PC-3 (cell line): ENCODE results near the gene RERE. TPM values are rescaled to one million over a fixed set of nuclear protein-coding genes. Genes with fewer than 3 reads are reported as not detected.

Source experiments
- ATAC-seq: fragments of 200-7000 bp; cut with Tn5 transposase; 2 replicates; pipeline ENCODE4 v1.9.1; 2020; ENCODE audit warnings: mild to moderate bottlenecking, moderate library complexity
- BruUV-seq: library from RNA; stranded (reverse); fragments of 400-500 nt; replicated peaks from 2 replicates; lab custom pipeline; 2021; lab: Mats Ljungman, UMichigan
- CTCF ChIA-PET: fragments of 300-600 bp; sonication (Branson Sonifier 250); formaldehyde crosslinking; loops from one replicate; lab custom pipeline; 2022; ENCODE audit warnings: antibody characterized with exemption; lab: Charles Lee
- POLR2A ChIA-PET: fragments of 300-600 bp; sonication (Branson Sonifier 250); formaldehyde crosslinking; loops from one replicate; lab custom pipeline; 2022; ENCODE audit warnings: antibody characterized with exemption; ENCODE audit not compliant: unreplicated experiment; lab: Charles Lee
- DNase-seq: peaks from one replicate; pipeline ENCODE4 v3.0.0-alpha.2; 2015
- H2AFZ ChIP-seq: fragments of 300-600 bp; sonication (generic); 2 replicates; pipeline ENCODE4 v1.6.0; 2016; ENCODE audit warnings: antibody characterized with exemption, low read length
- H3F3A ChIP-seq: fragments of 300-600 bp; sonication (generic); one replicate; pipeline ENCODE4 v1.6.0; 2017; ENCODE audit warnings: antibody characterized with exemption, low read length, control low read depth, mild to moderate bottlenecking; ENCODE audit not compliant: unreplicated experiment
- H3K27ac ChIP-seq: fragments of 300-600 bp; sonication (generic); 2 replicates; pipeline ENCODE4 v1.5.1; 2016; ENCODE audit warnings: mild to moderate bottlenecking, low read length
- H3K27me3 ChIP-seq: fragments of 300-600 bp; sonication (generic); 2 replicates; pipeline ENCODE4 v1.6.1; 2016; ENCODE audit warnings: low read length, mixed read lengths
- H3K36me3 ChIP-seq: fragments of 300-600 bp; sonication (generic); 2 replicates; pipeline ENCODE4 v1.6.1; 2016; ENCODE audit warnings: low read depth, mixed run types, low read length, mixed read lengths
- H3K4me1 ChIP-seq: fragments of 300-600 bp; sonication (generic); 2 replicates; pipeline ENCODE4 v1.5.1; 2016; ENCODE audit warnings: low read length; ENCODE audit not compliant: insufficient read depth
- H3K4me2 ChIP-seq: fragments of 300-600 bp; sonication (generic); 2 replicates; pipeline ENCODE4 v1.6.0; 2016; ENCODE audit warnings: low read length
- H3K4me3 ChIP-seq: fragments of 300-600 bp; sonication (generic); 2 replicates; pipeline ENCODE4 v1.5.1; 2016; ENCODE audit warnings: mild to moderate bottlenecking, low read length, mixed read lengths
- H3K79me2 ChIP-seq: fragments of 300-600 bp; sonication (generic); 2 replicates; pipeline ENCODE4 v1.6.1; 2017; ENCODE audit warnings: low read length, mixed read lengths
- H3K9ac ChIP-seq: fragments of 300-600 bp; sonication (generic); 2 replicates; pipeline ENCODE4 v1.6.0; 2016; ENCODE audit warnings: mild to moderate bottlenecking, low read length
- H3K9me2 ChIP-seq: fragments of 300-600 bp; sonication (generic); replicated peaks from 2 replicates; pipeline ENCODE4 v1.6.1; 2016; ENCODE audit warnings: mixed run types, low read length, mixed read lengths
- H3K9me3 ChIP-seq: fragments of 300-600 bp; sonication (generic); 2 replicates; pipeline ENCODE4 v1.6.1; 2016; ENCODE audit warnings: low read length, mixed read lengths
- H4K20me1 ChIP-seq: fragments of 300-600 bp; sonication (generic); 2 replicates; pipeline ENCODE4 v1.6.1; 2016; ENCODE audit warnings: low read length, mixed read lengths
- CTCF ChIP-seq: fragments of 300-600 bp; sonication (generic); conservative IDR thresholded peaks from 2 replicates; pipeline ENCODE4 v1.5.1; 2017; ENCODE audit warnings: antibody characterized with exemption, low read depth, mild to moderate bottlenecking, low read length
- EZH2 ChIP-seq: fragments of 300-600 bp; sonication (generic); IDR thresholded peaks from one replicate; pipeline ENCODE4 v1.6.1; 2017; ENCODE audit warnings: antibody characterized with exemption, mild to moderate bottlenecking, low read length; ENCODE audit not compliant: unreplicated experiment
- EZH2phosphoT487 ChIP-seq: fragments of 300-600 bp; sonication (generic); IDR thresholded peaks from 2 replicates; pipeline ENCODE4 v1.6.1; 2018; ENCODE audit warnings: mild to moderate bottlenecking, antibody characterized with exemption, low read length, borderline replicate concordance
- intact Hi-C: fragments of 100-400 bp; cut with micrococcal nuclease; formaldehyde crosslinking; loops from 2 replicates; pipeline ENCODE4 v1.9.0; 2023
- total RNA-seq: library from RNA; depleted of rRNA; stranded (reverse); fragments of >200 nt; gene quantifications from 2 replicates; pipeline ENCODE4 v1.2.3, GENCODE V29; 2014

Gene RERE
- total RNA-seq, 1 experiment from 2014 or later = 24.2 TPM

- intact Hi-C loops = no loop called here
- peaks cover 12% of the 10 kb centered on the region for H3K36me3 ChIP-seq
- no peak overlapping the region for H3K4me2 ChIP-seq
- no peak overlapping the region for H3K27ac ChIP-seq
- H3K27me3 ChIP-seq = no peaks in the 10 kb centered on the region
- ChIA-PET POLR2A (no interaction called here), CTCF (no interaction called here)
- H3K4me1 ChIP-seq = no peaks in the 10 kb centered on the region
- H4K20me1 ChIP-seq = no peaks in the 10 kb centered on the region
- ATAC-seq (no peak), DNase-seq (no peak)
- no peaks in the 10 kb centered on the region for H3K79me2 ChIP-seq
- H3K9ac ChIP-seq = no peak overlapping the region
- no peaks in the 10 kb centered on the region for H3F3A ChIP-seq
- H2AFZ ChIP-seq = no peak overlapping the region
- no peaks in the 10 kb centered on the region for H3K9me3 ChIP-seq
- no peak overlapping the region for H3K4me3 ChIP-seq
- no TSS peak for BruUV-seq
- H3K9me2 ChIP-seq = no peaks in the 10 kb centered on the region
- TF ChIP-seq EZH2 = no peak
- TF ChIP-seq CTCF = no peak
- no peak for TF ChIP-seq EZH2phosphoT487
Observed at GRCh38 chr1:8356256-8357209, 460.9 kb downstream of the RERE start.

GRCh38 chr1:8355439-8356255, 461.8 kb downstream of the RERE start:
- CTCF ChIA-PET = no interaction called here
- no TSS peak for BruUV-seq
- no peaks in the 10 kb centered on the region for H3K4me1 ChIP-seq
- no peaks in the 10 kb centered on the region for H3F3A ChIP-seq
- no peak overlapping the region for H3K9ac ChIP-seq
- no peak overlapping the region for H2AFZ ChIP-seq
- ATAC-seq (no peak), DNase-seq (no peak)
- H3K9me3 ChIP-seq = no peaks in the 10 kb centered on the region
- no peaks in the 10 kb centered on the region for H4K20me1 ChIP-seq
- H3K4me2 ChIP-seq = no peak overlapping the region
- no peaks in the 10 kb centered on the region for H3K9me2 ChIP-seq
- no peaks in the 10 kb centered on the region for H3K79me2 ChIP-seq
- H3K36me3 ChIP-seq = peaks cover 12% of the 10 kb centered on the region
- no peak overlapping the region for H3K27ac ChIP-seq
- no peak overlapping the region for H3K4me3 ChIP-seq
- intact Hi-C loops = no loop called here
- TF ChIP-seq EZH2phosphoT487 (no peak), EZH2 (no peak), CTCF (no peak)
- POLR2A ChIA-PET = no interaction called here
- no peaks in the 10 kb centered on the region for H3K27me3 ChIP-seq

DNA sequence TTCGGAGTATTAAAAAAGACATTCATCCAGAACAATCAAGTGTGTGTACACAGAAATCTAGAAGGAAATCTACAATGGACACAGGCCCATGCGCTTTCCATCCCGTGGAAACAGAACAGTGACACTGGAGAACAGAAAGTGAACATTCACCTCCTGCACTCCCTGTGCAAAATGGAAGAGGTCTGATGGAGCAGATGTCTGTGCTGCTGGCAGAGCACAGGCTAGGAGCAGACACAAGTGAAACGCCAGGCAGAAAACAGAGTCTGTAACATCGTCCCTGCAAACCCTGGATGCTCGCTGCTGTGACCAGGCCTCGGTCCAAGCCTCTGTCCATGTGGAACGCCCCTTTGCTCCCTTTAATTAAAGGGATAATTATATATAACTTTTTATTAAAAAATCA, 463.4 kb downstream of the RERE start:
- intact Hi-C loops = no loop called here

More for the DNA sequence above, 463.4 kb downstream of the RERE start:
- no peak overlapping the region for H3K4me2 ChIP-seq
- H2AFZ ChIP-seq = no peak overlapping the region
- DNase-seq (no peak), ATAC-seq (no peak)
- H4K20me1 ChIP-seq = no peaks in the 10 kb centered on the region
- H3K4me3 ChIP-seq = no peak overlapping the region
- no peaks in the 10 kb centered on the region for H3K9me2 ChIP-seq
- H3K79me2 ChIP-seq = no peaks in the 10 kb centered on the region
- no peaks in the 10 kb centered on the region for H3K4me1 ChIP-seq
- no peaks in the 10 kb centered on the region for H3K9me3 ChIP-seq
- no peaks in the 10 kb centered on the region for H3F3A ChIP-seq
- H3K9ac ChIP-seq = no peak overlapping the region
- no peak for TF ChIP-seq EZH2
- no peak for TF ChIP-seq CTCF
- no peak for TF ChIP-seq EZH2phosphoT487
- CTCF ChIA-PET = no interaction called here
- no peaks in the 10 kb centered on the region for H3K27me3 ChIP-seq
- H3K36me3 ChIP-seq = peaks cover 12% of the 10 kb centered on the region
- no peak overlapping the region for H3K27ac ChIP-seq
- no TSS peak for BruUV-seq
- POLR2A ChIA-PET = no interaction called here
